Right atrium auricular region (tissue), 2 donors: ENCODE data around the gene PNPLA7. TPM values are rescaled to one million over a fixed set of nuclear protein-coding genes. Genes with fewer than 3 reads are reported as not detected.
A peak's percentile ranks its signal among the peaks of the same experiment; 100 is the strongest.

Experiments used
- DNase-seq: peaks from one replicate; pipeline ENCODE4 v3.0.0-alpha.2; 2019; ENCODE audit warnings: low spot score
- H3K27ac ChIP-seq, 2 donors: fragments of 200-600 bp; sonication (generic); 1 replicate in 1 of 2; 2 replicates in 1 of 2; pipeline ENCODE4 v1.5.1; 2016 to 2019
- H3K27me3 ChIP-seq, 2 donors: fragments of 200-600 bp; sonication (generic); one replicate each; pipeline versions ENCODE4 v1.5.1 to v1.6.0; 2017 to 2019
- H3K36me3 ChIP-seq: fragments of 200-600 bp; sonication (generic); one replicate; pipeline ENCODE4 v1.5.1; 2016
- H3K4me1 ChIP-seq, 2 donors: fragments of 200-600 bp; sonication (generic); one replicate each; pipeline versions ENCODE4 v1.5.1 to v1.6.0; 2017 to 2019
- H3K4me3 ChIP-seq, 2 donors: fragments of 200-600 bp; sonication (generic); 1 replicate in 1 of 2; 2 replicates in 1 of 2; pipeline ENCODE4 v1.5.1; 2017 to 2019; ENCODE audit warnings: mild to moderate bottlenecking in 1 of 2, moderate library complexity in 1 of 2
- H3K9me3 ChIP-seq, 2 donors: fragments of 200-600 bp; sonication (generic); one replicate each; pipeline ENCODE4 v1.5.1; 2019
- CTCF ChIP-seq, 2 donors: fragments of 200-600 bp; sonication (generic); IDR thresholded peaks; one replicate each; pipeline ENCODE4 v1.5.1; 2019; ENCODE audit warnings: antibody characterized with exemption in 2 of 2
- total RNA-seq, 2 donors: library from RNA; depleted of rRNA; stranded (reverse); fragments of >200 nt; gene quantifications; one replicate each; pipeline ENCODE4 v1.1.0, GENCODE V29; 2016

The PNPLA7 gene
- total RNA-seq, 2 donors from 2014 or later, result 4.4 to 4.6 TPM

DNA sequence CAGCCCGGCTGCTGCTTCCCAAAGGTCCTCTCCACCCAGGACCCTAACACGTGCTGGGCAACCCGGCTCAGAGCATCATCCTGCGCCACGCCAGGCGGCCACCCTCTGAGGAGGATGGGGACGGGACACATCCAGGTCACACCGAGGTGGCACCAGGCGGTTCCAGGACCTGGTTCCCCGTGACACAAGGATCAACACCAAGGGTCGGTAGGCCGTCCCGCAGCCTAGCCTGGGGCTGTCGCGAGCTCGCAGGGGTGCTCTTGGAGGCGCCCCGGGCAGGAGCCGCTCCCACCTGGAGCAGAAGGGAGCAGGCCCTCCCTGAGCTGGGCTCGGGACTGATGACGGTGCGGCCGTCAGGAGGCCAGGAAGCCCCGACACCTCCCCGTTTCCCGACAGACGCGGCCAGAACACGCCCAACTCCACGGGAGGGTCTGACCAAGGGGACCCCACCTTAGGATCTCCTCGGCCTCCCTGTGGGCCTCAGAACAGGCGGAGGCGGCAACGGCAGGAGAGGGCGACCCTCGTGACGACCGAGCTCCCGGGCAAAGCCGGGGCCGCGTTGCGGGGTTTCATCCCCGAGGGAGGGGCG lies 133.5 kb downstream of the PNPLA7 start:
- no peak for DNase-seq

GRCh38 chr9:137416006-137416562 lies 134.1 kb downstream of the PNPLA7 start:
- TF ChIP-seq CTCF (IDR thresholded peaks at IDR 0.05), result no peak
- H3K4me3 ChIP-seq, result peak overlapping the region in 1 of 2 donors; percentile 49
- no peaks in the 10 kb centered on the region for H3K27me3 ChIP-seq
- no peaks in the 10 kb centered on the region for H3K36me3 ChIP-seq
- peaks cover 0 to 33% of the 10 kb centered on the region in 2 donors for H3K4me1 ChIP-seq
- DNase-seq, result no peak
- H3K9me3 ChIP-seq, result no peaks in the 10 kb centered on the region
- no peak overlapping the region for H3K27ac ChIP-seq

More for the DNA sequence above, 133.5 kb downstream of the PNPLA7 start:
- no peaks in the 10 kb centered on the region for H3K36me3 ChIP-seq
- H3K27me3 ChIP-seq, result no peaks in the 10 kb centered on the region
- no peak for TF ChIP-seq CTCF (IDR thresholded peaks at IDR 0.05)
- H3K4me1 ChIP-seq, result peaks cover 0 to 32% of the 10 kb centered on the region in 2 donors
- peak overlapping the region in 1 of 2 donors; percentile 49 for H3K4me3 ChIP-seq
- H3K27ac ChIP-seq, result peak overlapping the region in 1 of 2 donors; percentile 57
- H3K9me3 ChIP-seq, result no peaks in the 10 kb centered on the region

- DNase-seq, result no peak
- H3K4me1 ChIP-seq, result peaks cover 0 to 39% of the 10 kb centered on the region in 2 donors
- H3K4me3 ChIP-seq, result no peak overlapping the region
- no peak overlapping the region for H3K27ac ChIP-seq
- no peaks in the 10 kb centered on the region for H3K9me3 ChIP-seq
- no peak for TF ChIP-seq CTCF (IDR thresholded peaks at IDR 0.05)
- no peaks in the 10 kb centered on the region for H3K36me3 ChIP-seq
- H3K27me3 ChIP-seq, result no peaks in the 10 kb centered on the region
Observed at GRCh38 chr9:137415451-137415850, 134.8 kb downstream of the PNPLA7 start.

DNA sequence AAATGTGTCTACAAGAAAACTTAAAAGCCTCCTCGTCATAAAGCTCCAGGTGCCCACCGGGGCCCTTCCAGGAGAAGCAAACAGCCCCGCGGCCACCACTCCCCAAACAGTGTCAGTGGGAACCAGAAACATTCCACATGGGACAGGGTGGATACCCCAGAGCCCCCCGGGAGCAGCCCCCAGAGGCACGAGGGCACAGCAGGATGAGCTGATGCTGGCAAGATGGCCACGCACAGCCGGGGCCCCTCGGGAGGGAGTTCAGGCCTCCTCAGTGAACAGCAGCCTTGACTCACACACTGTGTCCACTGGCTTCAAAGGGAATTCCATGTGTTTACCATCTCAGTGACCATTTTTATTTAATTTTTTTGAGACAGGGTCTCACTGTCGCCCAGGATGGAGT lies 137.8 kb downstream of the PNPLA7 start:
- no peaks in the 10 kb centered on the region for H3K27me3 ChIP-seq
- peaks cover 0 to 40% of the 10 kb centered on the region in 2 donors for H3K4me1 ChIP-seq
- no peak for DNase-seq
- no peak overlapping the region for H3K4me3 ChIP-seq
- no peaks in the 10 kb centered on the region for H3K36me3 ChIP-seq
- H3K9me3 ChIP-seq, result no peaks in the 10 kb centered on the region
- H3K27ac ChIP-seq, result peak overlapping the region; percentile 75 to 85
- TF ChIP-seq CTCF (IDR thresholded peaks at IDR 0.05), result no peak

DNA sequence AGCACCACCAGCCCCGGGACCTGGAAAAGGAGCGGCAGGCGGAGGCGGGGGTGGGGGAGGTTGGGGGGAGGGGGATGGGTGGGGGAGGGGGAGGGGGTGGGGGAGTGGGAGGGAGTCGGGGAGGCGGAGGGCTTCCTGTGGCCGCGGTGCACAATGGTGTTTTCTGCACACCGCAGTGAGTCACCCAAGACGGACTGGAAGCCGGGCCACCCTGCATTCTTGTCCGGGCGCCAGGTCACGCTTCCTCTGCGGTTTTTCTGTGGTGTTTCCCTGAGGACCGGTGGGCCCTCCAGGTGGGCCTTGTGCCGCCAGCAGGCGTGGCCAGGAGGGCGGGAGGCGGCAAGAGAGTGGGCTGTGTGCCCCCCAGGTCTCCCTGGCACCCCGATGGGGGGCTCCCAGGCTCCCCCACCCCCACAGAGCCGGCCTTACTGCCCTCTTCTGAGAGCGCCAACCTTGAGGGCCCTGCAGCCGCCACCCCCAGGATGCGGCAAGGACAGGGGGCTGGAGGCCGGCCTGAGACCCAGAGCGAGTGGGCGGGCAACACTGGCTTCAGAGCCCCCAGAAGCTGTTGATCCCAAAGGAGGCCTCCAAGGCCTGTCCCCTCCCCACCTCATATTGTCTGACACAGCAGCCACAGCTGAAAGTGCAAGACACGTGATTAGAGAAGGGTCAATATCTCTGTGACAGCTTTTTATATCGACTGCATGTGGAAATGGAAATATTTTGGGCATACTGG lies 138.4 kb downstream of the PNPLA7 start:
- Histone ChIP-seq H3K9me3 (no peaks in the 10 kb centered on the region), H3K27ac (peak overlapping the region; percentile 75 to 85), H3K4me1 (peaks cover 0 to 43% of the 10 kb centered on the region in 2 donors), H3K36me3 (no peaks in the 10 kb centered on the region), H3K27me3 (no peaks in the 10 kb centered on the region), H3K4me3 (peak overlapping the region in 1 of 2 donors; percentile 25)
- TF ChIP-seq CTCF (IDR thresholded peaks at IDR 0.05), result no peak
- peak; percentile 83 for DNase-seq
